Endothelial cell of umbilical vein (primary cell): ENCODE data around the gene ETDA. TPM values are rescaled to one million over a fixed set of nuclear protein-coding genes. Genes with fewer than 3 reads are reported as not detected.
"Not testable (repeated sequence)": the region's sequence is repeated elsewhere in the genome, so short reads cannot be mapped to it uniquely, and the experiment has no call there.

Experiments
- BruUV-seq: library from RNA; stranded (reverse); fragments of 400-500 nt; replicated peaks from 2 replicates; lab custom pipeline; 2021; lab: Mats Ljungman, UMichigan
- CTCF ChIA-PET: fragments of 300-600, 350-600 bp; sonication (Branson Sonifier 250); formaldehyde crosslinking; loops from one replicate; lab custom pipeline; 2021; ENCODE audit warnings: antibody characterized with exemption, inconsistent platforms; lab: Charles Lee
- POLR2A ChIA-PET: fragments of 300-600, 350-600 bp; sonication (Branson Sonifier 250); formaldehyde crosslinking; loops from one replicate; lab custom pipeline; 2021; ENCODE audit warnings: antibody characterized with exemption, inconsistent platforms; lab: Charles Lee
- DNase-seq: peaks from one replicate; pipeline ENCODE4 v3.0.0-alpha.2; 2011; ENCODE audit warnings: low read depth, low spot score
- FAIRE-seq: peaks from 2 replicates; lab custom pipeline; 2011; peaks lifted over from hg19 to GRCh38; lab: Jason Lieb, UNC
- H2AFZ ChIP-seq: 2 replicates; pipeline ENCODE4 v1.6.0; 2012; ENCODE audit warnings: low read depth, low read length, control low read depth, inconsistent platforms
- H3K27ac ChIP-seq: 2 replicates; pipeline ENCODE4 v1.5.1; 2011; ENCODE audit warnings: low read depth, mild to moderate bottlenecking, control low read depth, low read length, moderate library complexity; ENCODE audit not compliant: insufficient read depth
- H3K27me3 ChIP-seq, 2 experiments: 2 replicates each; pipeline versions ENCODE4 v1.6.0 to v1.6.1; 2011; ENCODE audit warnings: low read length in 2 of 2, mixed read lengths in 1 of 2; ENCODE audit not compliant: control insufficient read depth in 2 of 2, insufficient read depth in 2 of 2
- H3K36me3 ChIP-seq, 2 experiments: 2 replicates in 1 of 2; 3 replicates in 1 of 2; pipeline ENCODE4 v1.5.1; 2011; ENCODE audit warnings: low read length in 2 of 2, mild to moderate bottlenecking in 1 of 2, moderate library complexity in 1 of 2; ENCODE audit not compliant: control insufficient read depth in 2 of 2, insufficient read depth in 2 of 2; ENCODE audit errors: extremely low read depth in 1 of 2
- H3K4me1 ChIP-seq: 3 replicates; pipeline ENCODE4 v1.5.1; 2011; ENCODE audit warnings: mild to moderate bottlenecking, low read length; ENCODE audit not compliant: control insufficient read depth, insufficient read depth; ENCODE audit errors: extremely low read depth
- H3K4me2 ChIP-seq: 2 replicates; pipeline ENCODE4 v1.6.1; 2011; ENCODE audit warnings: low read length, control low read depth, mixed read lengths; ENCODE audit not compliant: insufficient read depth
- H3K4me3 ChIP-seq, 3 experiments: fragments of 200-600 bp in 1 of 3; sonication (generic), shearing (Covaris generic) in 1 of 3; replicated peaks in 1 of 3; 2 replicates each; pipeline ENCODE4 v1.5.1; 2011 to 2016; ENCODE audit warnings: control low read depth in 3 of 3, low read length in 3 of 3, mild to moderate bottlenecking in 2 of 3, inconsistent platforms in 1 of 3, low read depth in 1 of 3, moderate library complexity in 1 of 3; ENCODE audit not compliant: insufficient read depth in 1 of 3
- H3K79me2 ChIP-seq: 2 replicates; pipeline ENCODE4 v1.6.0; 2012; ENCODE audit warnings: low read length, inconsistent platforms; ENCODE audit not compliant: control insufficient read depth, insufficient read depth
- H3K9ac ChIP-seq: replicated peaks from 2 replicates; pipeline ENCODE3; 2011; ENCODE audit warnings: low read length, control low read depth; ENCODE audit not compliant: insufficient read depth; ENCODE audit errors: extremely low read depth
- H3K9me1 ChIP-seq: replicated peaks from 3 replicates; pipeline ENCODE4 v1.6.0; 2011; ENCODE audit warnings: mild to moderate bottlenecking, low read length; ENCODE audit not compliant: control insufficient read depth, insufficient read depth; ENCODE audit errors: extremely low read depth
- H3K9me3 ChIP-seq: replicated peaks from 2 replicates; pipeline ENCODE4 v1.5.1; 2012; ENCODE audit warnings: low read length, inconsistent platforms; ENCODE audit not compliant: control insufficient read depth, insufficient read depth
- H4K20me1 ChIP-seq: replicated peaks from 2 replicates; pipeline ENCODE3; 2011; ENCODE audit warnings: mild to moderate bottlenecking, low read length; ENCODE audit not compliant: control insufficient read depth, insufficient read depth; ENCODE audit errors: extremely low read depth
- CTCF ChIP-seq, 2 donors: IDR thresholded peaks; 1 replicate in 1 of 2; 2 replicates in 1 of 2; pipeline ENCODE4 v1.5.1; 2011; ENCODE audit warnings: low read length in 2 of 2, mild to moderate bottlenecking in 2 of 2, moderate library complexity in 2 of 2, control low read depth in 1 of 2, inconsistent platforms in 1 of 2, low read depth in 1 of 2; ENCODE audit not compliant: insufficient read depth in 1 of 2; ENCODE audit errors: extremely low read depth in 1 of 2
- EZH2 ChIP-seq: IDR thresholded peaks from 2 replicates; pipeline ENCODE4 v1.6.1; 2012; ENCODE audit warnings: borderline replicate concordance, low read depth, mild to moderate bottlenecking, moderate library complexity, low read length, inconsistent platforms; ENCODE audit not compliant: severe bottlenecking
- FOS ChIP-seq: IDR thresholded peaks from 2 replicates; pipeline ENCODE4 v1.6.1; 2011; ENCODE audit warnings: mild to moderate bottlenecking, low read length, moderate library complexity, borderline replicate concordance; ENCODE audit not compliant: insufficient read depth
- GATA2 ChIP-seq: IDR thresholded peaks from 2 replicates; pipeline ENCODE4 v1.7.0; 2011; ENCODE audit warnings: low read depth, mild to moderate bottlenecking, moderate library complexity, mixed read lengths, low read length; ENCODE audit not compliant: insufficient read length, insufficient read depth
- JUN ChIP-seq: IDR thresholded peaks from 2 replicates; pipeline ENCODE4 v1.6.1; 2011; ENCODE audit warnings: borderline replicate concordance, low read depth; ENCODE audit not compliant: insufficient read length, insufficient read depth
- MYC ChIP-seq: IDR thresholded peaks from one replicate; pipeline ENCODE4 v1.6.1; 2011; ENCODE audit warnings: mild to moderate bottlenecking, low read depth, low read length
- POLR2A ChIP-seq: IDR thresholded peaks from 2 replicates; pipeline ENCODE4 v1.6.1; 2012; ENCODE audit warnings: low read depth, mild to moderate bottlenecking, control low read depth, low read length
- POLR2AphosphoS5 ChIP-seq: IDR thresholded peaks from 2 replicates; pipeline ENCODE4 v1.6.1; 2012; ENCODE audit warnings: low read depth, mild to moderate bottlenecking, control low read depth, low read length, moderate library complexity; ENCODE audit not compliant: insufficient read depth
- dilution Hi-C: fragments of 300-500 bp; cut with MboI; formaldehyde crosslinking; loops from one replicate; pipeline ENCODE4 v1.15.0; 2019; ENCODE audit warnings: low sequenced_read_pairs; ENCODE audit not compliant: extremely low pct_ligation_motif_present
- intact Hi-C: fragments of 100-400 bp; cut with micrococcal nuclease; formaldehyde crosslinking; loops from one replicate; pipeline ENCODE4 v1.10.0; 2022
- polyA plus RNA-seq, 4 experiments: library from polyadenylated mRNA; depleted of rRNA in 3 of 4; stranded (reverse) in 3 of 4; unstranded in 1 of 4; fragments of >200 nt; gene quantifications; 2 replicates each; pipeline versions ENCODE4 v1.2.1 to v1.2.3, GENCODE V29; 2011 to 2012; ENCODE audit warnings: missing spikeins in 1 of 4
- total RNA-seq: library from RNA; stranded (reverse); gene quantifications from 2 replicates; pipeline ENCODE4 v1.2.3, GENCODE V29; 2021
- TF ChIP-seq, protein P1 (sequence below): IDR thresholded peaks from 2 replicates; pipeline ENCODE4 v1.6.1; 2011; ENCODE audit not compliant: insufficient read depth, insufficient read length

ETDA gene
- total and polyA plus RNA-seq, 2 donors (not counting 3 experiments of a cell fraction or from before 2014, with no cell fraction given) = not detected

- H3K9me3 ChIP-seq, intact Hi-C loops, H2AFZ ChIP-seq, dilution Hi-C loops, H3K79me2 ChIP-seq, POLR2A ChIA-PET, H3K4me3 ChIP-seq, FAIRE-seq, H3K27ac ChIP-seq, H3K9ac ChIP-seq, H3K4me1 ChIP-seq, H3K9me1 ChIP-seq, H3K4me2 ChIP-seq, H4K20me1 ChIP-seq, H3K27me3 ChIP-seq, H3K36me3 ChIP-seq, CTCF ChIA-PET, DNase-seq, BruUV-seq: not testable (repeated sequence)
These were observed 4.3 kb downstream of the ETDA start for GRCh38 chrX:135256087-135256684.

DNA sequence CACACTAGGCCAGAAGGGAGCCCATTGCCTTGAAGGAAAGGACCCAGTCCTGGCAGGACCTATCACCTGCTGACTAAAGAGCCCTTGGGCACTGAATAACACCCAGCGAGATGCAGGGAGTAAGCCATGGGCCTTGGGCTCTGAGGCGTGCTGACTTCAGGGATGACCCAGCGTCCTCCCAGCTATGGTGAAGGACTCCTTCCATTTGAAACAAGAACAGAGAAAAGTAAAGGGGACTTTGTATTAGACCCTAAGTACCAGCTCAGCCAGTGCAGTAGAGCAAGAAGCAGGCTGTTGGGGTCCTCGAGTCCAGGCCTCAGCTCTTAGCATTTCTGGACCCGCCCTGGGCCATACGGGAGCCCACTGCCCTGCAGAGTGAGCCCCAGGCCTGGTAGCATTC lies 5.1 kb downstream of the ETDA start:
- no TSS peak for BruUV-seq
- Histone ChIP-seq H3K9me3 (no peaks in the 10 kb centered on the region), H3K36me3 (no peaks in the 10 kb centered on the region), H3K4me2 (no peak overlapping the region), H3K4me1 (no peaks in the 10 kb centered on the region), H2AFZ (no peak overlapping the region), H3K27ac (no peak overlapping the region), H3K4me3 (no peak overlapping the region), H4K20me1 (no peaks in the 10 kb centered on the region), H3K9ac (no peak overlapping the region), H3K9me1 (no peaks in the 10 kb centered on the region), H3K27me3 (no peaks in the 10 kb centered on the region), H3K79me2 (no peaks in the 10 kb centered on the region)
- POLR2A ChIA-PET = no interaction called here
- intact Hi-C loops = no loop called here
- dilution Hi-C loops = no loop called here
- DNase-seq (no peak), FAIRE-seq (no peak)
- CTCF ChIA-PET = no interaction called here
- TF ChIP-seq MYC = no peak
- TF ChIP-seq CTCF (IDR thresholded peaks at IDR 0.05; ENCODE audit: extremely low read depth in 1 of 2, insufficient read depth in 1 of 2, low read depth in 1 of 2, low read length in 2 of 2) = no peak
- TF ChIP-seq POLR2A = no peak
- TF ChIP-seq EZH2 = no peak
- no peak for TF ChIP-seq POLR2AphosphoS5
- TF ChIP-seq GATA2 = no peak
- TF ChIP-seq, protein P1, sequence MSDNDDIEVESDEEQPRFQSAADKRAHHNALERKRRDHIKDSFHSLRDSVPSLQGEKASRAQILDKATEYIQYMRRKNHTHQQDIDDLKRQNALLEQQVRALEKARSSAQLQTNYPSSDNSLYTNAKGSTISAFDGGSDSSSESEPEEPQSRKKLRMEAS = no peak
- TF ChIP-seq JUN = no peak
- no peak for TF ChIP-seq FOS
